Naive thymus-derived CD4-positive, alpha-beta T cell (primary cell): Measurements from ENCODE around the gene SKIL. TPM values are rescaled to one million over a fixed set of nuclear protein-coding genes. Genes with fewer than 3 reads are reported as not detected.

Source experiments
- ATAC-seq: fragments of 150-1000 bp; cut with Tn5 transposase; 2 replicates; pipeline ENCODE4 v1.10.0; 2021; ENCODE audit warnings: mild to moderate bottlenecking, moderate library complexity
- CTCF ChIA-PET: fragments of 350-600 bp; sonication (Branson Sonifier 250); formaldehyde crosslinking; loops from one replicate; lab custom pipeline; 2021; ENCODE audit warnings: antibody characterized with exemption; lab: Charles Lee
- POLR2A ChIA-PET: fragments of 350-600 bp; sonication (Branson Sonifier 250); formaldehyde crosslinking; loops from one replicate; lab custom pipeline; 2021; ENCODE audit warnings: antibody characterized with exemption, inconsistent platforms; lab: Charles Lee
- DNase-seq, 9 donors: peaks; one replicate each; pipeline versions ENCODE4 v3.0.0 to v3.0.0-alpha.2; 2020 to 2022; ENCODE audit warnings: mixed read lengths in 1 of 9
- H3K27ac ChIP-seq: one replicate; pipeline ENCODE4 v1.7.0; 2013; ENCODE audit warnings: mild to moderate bottlenecking, low read depth, low read length, moderate library complexity
- H3K27me3 ChIP-seq, 2 donors: one replicate each; pipeline ENCODE4 v1.7.0; 2013; ENCODE audit warnings: low read length in 2 of 2, mild to moderate bottlenecking in 2 of 2, moderate library complexity in 2 of 2; ENCODE audit not compliant: control insufficient read depth in 2 of 2, insufficient read depth in 2 of 2
- H3K36me3 ChIP-seq, 3 experiments: 1 replicate in 2 of 3; 2 replicates in 1 of 3; pipeline ENCODE4 v1.7.0; 2013; ENCODE audit warnings: low read length in 3 of 3, mild to moderate bottlenecking in 3 of 3, moderate library complexity in 1 of 3; ENCODE audit not compliant: insufficient read depth in 3 of 3, control insufficient read depth in 2 of 3
- H3K4me1 ChIP-seq, 2 donors: one replicate each; pipeline ENCODE4 v1.7.0; 2013; ENCODE audit warnings: low read length in 2 of 2, mild to moderate bottlenecking in 2 of 2, moderate library complexity in 1 of 2; ENCODE audit not compliant: control insufficient read depth in 2 of 2, insufficient read depth in 2 of 2
- H3K4me3 ChIP-seq: 2 replicates; pipeline ENCODE4 v1.7.0; 2013; ENCODE audit warnings: mild to moderate bottlenecking, low read length
- H3K9me3 ChIP-seq, 3 experiments: 1 replicate in 2 of 3; 2 replicates in 1 of 3; pipeline ENCODE4 v1.7.0; 2013; ENCODE audit warnings: low read length in 3 of 3; ENCODE audit not compliant: control insufficient read depth in 2 of 3
- H3K27ac Mint-ChIP-seq, 9 donors: one replicate each; pipeline ENCODE4 v1.8.0; 2020 to 2022; ENCODE audit warnings: mixed read lengths in 9 of 9, mild to moderate bottlenecking in 8 of 9, moderate library complexity in 5 of 9, inconsistent platforms in 2 of 9
- H3K27me3 Mint-ChIP-seq, 5 donors: one replicate each; pipeline ENCODE4 v1.8.0; 2021 to 2022; ENCODE audit warnings: mixed read lengths in 5 of 5, mild to moderate bottlenecking in 1 of 5
- H3K36me3 Mint-ChIP-seq, 5 donors: one replicate each; pipeline ENCODE4 v1.8.0; 2020 to 2022; ENCODE audit warnings: mixed read lengths in 5 of 5, mild to moderate bottlenecking in 3 of 5, inconsistent platforms in 1 of 5
- H3K4me1 Mint-ChIP-seq, 7 donors: one replicate each; pipeline ENCODE4 v1.8.0; 2020 to 2022; ENCODE audit warnings: mixed read lengths in 7 of 7, mild to moderate bottlenecking in 3 of 7, inconsistent platforms in 1 of 7
- H3K4me3 Mint-ChIP-seq, 10 donors: one replicate each; pipeline ENCODE4 v1.8.0; 2020 to 2022; ENCODE audit warnings: mild to moderate bottlenecking in 10 of 10, mixed read lengths in 10 of 10, moderate library complexity in 6 of 10, inconsistent platforms in 2 of 10
- H3K9me3 Mint-ChIP-seq, 11 donors: one replicate each; pipeline ENCODE4 v1.8.0; 2020 to 2022; ENCODE audit warnings: mixed read lengths in 11 of 11, mild to moderate bottlenecking in 4 of 11, inconsistent platforms in 1 of 11, moderate library complexity in 1 of 11
- intact Hi-C, 2 donors: fragments of 100-400 bp; cut with micrococcal nuclease; formaldehyde crosslinking; loops; one replicate each; pipeline ENCODE4 v1.15.1; 2023
- polyA plus RNA-seq, 2 donors: library from polyadenylated mRNA; unstranded; fragments of 300-500 nt; fragmentation: Illumina TruSeq; gene quantifications; one replicate each; pipeline ENCODE4 v1.2.3, GENCODE V29; 2021
- total RNA-seq, 6 experiments: library from RNA in 5 of 6; stranded (reverse) in 5 of 6; gene quantifications; 1 replicate in 5 of 6; 2 replicates in 1 of 6; pipeline ENCODE4 v1.2.3 and lab custom pipeline; 2021 to 2026

SKIL gene
- total and polyA plus RNA-seq, 7 experiments from 2014 or later = 4.7 to 80.5 (median 36.0) TPM

GRCh38 chr3:170360466-170360865, 3.0 kb downstream of the SKIL start:
- POLR2A ChIA-PET = interaction anchor here (0.5 to 1.0 kb wide), 3 partner anchors 15 to 1769 kb away, joined by 3 to 4 read pairs (median 3); no protein-coding TSS in a partner anchor
- no peak for ATAC-seq
- H3K27ac Mint-ChIP-seq = peak overlapping the region in 1 of 9 donors; percentile 62

GRCh38 chr3:170360916-170361315, 3.4 kb downstream of the SKIL start:
- H3K36me3 ChIP-seq = peaks cover 0 to 14% (median 0%) of the 10 kb centered on the region in 3 experiments
- H3K27me3 ChIP-seq = no peaks in the 10 kb centered on the region
- peaks cover 0 to 42% (median 9%) of the 10 kb centered on the region in 11 donors for H3K9me3 Mint-ChIP-seq
- H3K4me1 ChIP-seq = peaks cover 7 to 13% of the 10 kb centered on the region in 2 donors
- H3K4me3 ChIP-seq = no peak overlapping the region
- peak overlapping the region in 5 of 10 donors; percentile 3 to 47 (median 37) for H3K4me3 Mint-ChIP-seq
- DNase-seq = peak in 1 of 9 donors; percentile 6
- ATAC-seq = no peak
- intact Hi-C loops = no loop called here
- H3K27ac Mint-ChIP-seq = peak overlapping the region in 2 of 9 donors; percentile 49 to 62
- H3K4me1 Mint-ChIP-seq = peaks cover 19 to 64% (median 56%) of the 10 kb centered on the region in 7 donors
- POLR2A ChIA-PET = interaction anchor here (0.5 to 1.0 kb wide), 3 partner anchors 15 to 1769 kb away, joined by 3 to 4 read pairs (median 3); no protein-coding TSS in a partner anchor
- CTCF ChIA-PET = interaction anchor here (0.7 kb wide), 1 partner anchor 450 kb away, joined by 4 read pairs; no protein-coding TSS in a partner anchor
- H3K27me3 Mint-ChIP-seq = peaks cover 0 to 5% (median 0%) of the 10 kb centered on the region in 5 donors
- peaks cover 0 to 12% (median 0%) of the 10 kb centered on the region in 3 experiments for H3K9me3 ChIP-seq
- H3K27ac ChIP-seq = no peak overlapping the region
- H3K36me3 Mint-ChIP-seq = peaks cover 8 to 48% (median 39%) of the 10 kb centered on the region in 5 donors

More at GRCh38 chr3:170360466-170360865, 3.0 kb downstream of the SKIL start:
- H3K36me3 ChIP-seq = peaks cover 0 to 14% (median 0%) of the 10 kb centered on the region in 3 experiments
- peaks cover 8 to 48% (median 39%) of the 10 kb centered on the region in 5 donors for H3K36me3 Mint-ChIP-seq
- peaks cover 23 to 68% (median 61%) of the 10 kb centered on the region in 7 donors for H3K4me1 Mint-ChIP-seq
- no peaks in the 10 kb centered on the region for H3K27me3 ChIP-seq
- no peak for DNase-seq
- H3K4me1 ChIP-seq = peaks cover 7 to 13% of the 10 kb centered on the region in 2 donors
- H3K4me3 ChIP-seq = no peak overlapping the region
- CTCF ChIA-PET = no interaction called here
- H3K9me3 Mint-ChIP-seq = peaks cover 0 to 42% (median 9%) of the 10 kb centered on the region in 11 donors
- H3K4me3 Mint-ChIP-seq = peak overlapping the region in 6 of 10 donors; percentile 8 to 47 (median 37)
- no peak overlapping the region for H3K27ac ChIP-seq
- intact Hi-C loops = no loop called here
- H3K27me3 Mint-ChIP-seq = peaks cover 0 to 7% (median 0%) of the 10 kb centered on the region in 5 donors
- H3K9me3 ChIP-seq = peaks cover 0 to 12% (median 0%) of the 10 kb centered on the region in 3 experiments

- Histone ChIP-seq H3K9me3 (peaks cover 0 to 12% (median 0%) of the 10 kb centered on the region in 3 experiments), H3K27ac (no peak overlapping the region), H3K4me1 (peaks cover 7 to 9% of the 10 kb centered on the region in 2 donors), H3K4me3 (no peak overlapping the region), H3K27me3 (no peaks in the 10 kb centered on the region), H3K36me3 (peaks cover 0 to 14% (median 0%) of the 10 kb centered on the region in 3 experiments)
- Mint-ChIP-seq H3K9me3 (peaks cover 0 to 44% (median 9%) of the 10 kb centered on the region in 11 donors), H3K4me3 (peak overlapping the region in 4 of 10 donors; percentile 32 to 55 (median 41)), H3K27me3 (no peaks in the 10 kb centered on the region), H3K36me3 (peaks cover 8 to 51% (median 43%) of the 10 kb centered on the region in 5 donors), H3K4me1 (peaks cover 15 to 60% (median 51%) of the 10 kb centered on the region in 7 donors), H3K27ac (peak overlapping the region in 2 of 9 donors; percentile 30 to 38)
- CTCF ChIA-PET = interaction anchor here (0.7 kb wide), 1 partner anchor 449 kb away, joined by 4 read pairs; no protein-coding TSS in a partner anchor
- ATAC-seq (no peak), DNase-seq (no peak)
- intact Hi-C loops = no loop called here
- POLR2A ChIA-PET = interaction anchor here (0.6 kb wide), 1 partner anchor 525 kb away, joined by 3 read pairs; no protein-coding TSS in a partner anchor
Observed at GRCh38 chr3:170361711-170362110, 4.2 kb downstream of the SKIL start.

- peak overlapping the region in 3 of 9 donors; percentile 2 to 62 (median 38) for H3K27ac Mint-ChIP-seq
- ATAC-seq = no peak
- CTCF ChIA-PET = interaction anchor here (0.6 to 1.2 kb wide), 2 partner anchors 20 to 387 kb away, joined by 3 to 4 read pairs; no protein-coding TSS in a partner anchor
Observed at GRCh38 chr3:170363471-170363994, 6.0 kb downstream of the SKIL start.

GRCh38 chr3:170364965-170365364, 7.5 kb downstream of the SKIL start:
- intact Hi-C loops = no loop called here
- no peaks in the 10 kb centered on the region for H3K27me3 Mint-ChIP-seq
- CTCF ChIA-PET = no interaction called here
- Histone ChIP-seq H3K4me1 (no peaks in the 10 kb centered on the region), H3K9me3 (peaks cover 0 to 12% (median 0%) of the 10 kb centered on the region in 3 experiments), H3K27me3 (no peaks in the 10 kb centered on the region), H3K27ac (no peak overlapping the region), H3K36me3 (peaks cover 0 to 10% (median 0%) of the 10 kb centered on the region in 3 experiments), H3K4me3 (no peak overlapping the region)
- no peak overlapping the region for H3K27ac Mint-ChIP-seq
- peaks cover 9 to 60% (median 44%) of the 10 kb centered on the region in 7 donors for H3K4me1 Mint-ChIP-seq
- DNase-seq (no peak), ATAC-seq (no peak)
- H3K9me3 Mint-ChIP-seq = peaks cover 0 to 37% (median 13%) of the 10 kb centered on the region in 11 donors
- H3K4me3 Mint-ChIP-seq = peak overlapping the region in 3 of 10 donors; percentile 13 to 44 (median 32)
- POLR2A ChIA-PET = no interaction called here
- peaks cover 8 to 47% (median 38%) of the 10 kb centered on the region in 5 donors for H3K36me3 Mint-ChIP-seq

More at GRCh38 chr3:170363471-170363994, 6.0 kb downstream of the SKIL start:
- H3K9me3 Mint-ChIP-seq = peaks cover 0 to 41% (median 13%) of the 10 kb centered on the region in 11 donors
- H3K27me3 ChIP-seq = no peaks in the 10 kb centered on the region
- peaks cover 13 to 64% (median 54%) of the 10 kb centered on the region in 7 donors for H3K4me1 Mint-ChIP-seq
- POLR2A ChIA-PET = no interaction called here
- no peak overlapping the region for H3K4me3 ChIP-seq
- intact Hi-C loops = no loop called here
- peaks cover 8 to 52% (median 43%) of the 10 kb centered on the region in 5 donors for H3K36me3 Mint-ChIP-seq
- no peaks in the 10 kb centered on the region for H3K27me3 Mint-ChIP-seq
- H3K4me3 Mint-ChIP-seq = peak overlapping the region in 3 of 10 donors; percentile 25 to 58 (median 44)
- H3K9me3 ChIP-seq = peaks cover 0 to 12% (median 0%) of the 10 kb centered on the region in 3 experiments
- H3K4me1 ChIP-seq = peaks cover 5% of the 10 kb centered on the region in 2 donors
- DNase-seq = no peak
- H3K36me3 ChIP-seq = peaks cover 0 to 11% (median 0%) of the 10 kb centered on the region in 3 experiments
- H3K27ac ChIP-seq = no peak overlapping the region

GRCh38 chr3:170367797-170368196, 10.3 kb downstream of the SKIL start:
- H3K27ac ChIP-seq = no peak overlapping the region
- H3K4me3 ChIP-seq = no peak overlapping the region
- Mint-ChIP-seq H3K9me3 (peaks cover 0 to 20% (median 6%) of the 10 kb centered on the region in 11 donors), H3K4me1 (peaks cover 9 to 63% (median 41%) of the 10 kb centered on the region in 7 donors), H3K27me3 (no peaks in the 10 kb centered on the region), H3K27ac (no peak overlapping the region), H3K4me3 (peak overlapping the region in 2 of 10 donors; percentile 8 to 25), H3K36me3 (peaks cover 0 to 27% (median 21%) of the 10 kb centered on the region in 5 donors)
- ChIA-PET POLR2A (interaction anchor here (0.7 kb wide), 1 partner anchor 441 kb away, joined by 3 read pairs; no protein-coding TSS in a partner anchor), CTCF (no interaction called here)
- H3K9me3 ChIP-seq = peaks cover 0 to 4% (median 0%) of the 10 kb centered on the region in 3 experiments
- intact Hi-C loops = loop anchor here in 1 of 2 donors (1.0 kb wide), 1 partner anchor 57 kb away; no protein-coding TSS in a partner anchor
- H3K4me1 ChIP-seq = peaks cover 0 to 6% of the 10 kb centered on the region in 2 donors
- DNase-seq (no peak), ATAC-seq (no peak)
- no peaks in the 10 kb centered on the region for H3K36me3 ChIP-seq
- H3K27me3 ChIP-seq = no peaks in the 10 kb centered on the region
